GM23338 (cell line): ENCODE measurements around the gene ACO2. TPM values are rescaled to one million over a fixed set of nuclear protein-coding genes. Genes with fewer than 3 reads are reported as not detected.

Experiments used
- ATAC-seq: fragments of 200-7000 bp; cut with Tn5 transposase; 3 replicates; pipeline ENCODE4 v1.9.1; 2020
- DNase-seq: peaks from one replicate; pipeline ENCODE4 v3.0.0-alpha.2; 2015; ENCODE audit warnings: low spot score
- H2AFZ ChIP-seq: fragments of 200-600 bp; sonication (generic); 2 replicates; pipeline ENCODE4 v1.8.0; 2016; ENCODE audit warnings: antibody characterized with exemption, mild to moderate bottlenecking, moderate library complexity
- H3F3A ChIP-seq: fragments of 200-600 bp; sonication (generic); replicated peaks from 2 replicates; pipeline ENCODE4 v1.8.0; 2017; ENCODE audit warnings: antibody characterized with exemption, mixed run types, low read depth
- H3K27ac ChIP-seq: fragments of 200-600 bp; sonication (generic); 2 replicates; pipeline ENCODE4 v1.6.1; 2016; ENCODE audit warnings: low read depth
- H3K27me3 ChIP-seq: fragments of 200-600 bp; sonication (generic); 2 replicates; pipeline ENCODE4 v1.8.0; 2016; ENCODE audit warnings: mild to moderate bottlenecking, mixed run types, moderate library complexity; ENCODE audit not compliant: insufficient read depth
- H3K36me3 ChIP-seq: fragments of 200-600 bp; sonication (generic); 2 replicates; pipeline ENCODE4 v1.8.0; 2016; ENCODE audit warnings: mild to moderate bottlenecking; ENCODE audit not compliant: insufficient read depth
- H3K4me1 ChIP-seq: fragments of 200-600 bp; sonication (generic); 2 replicates; pipeline ENCODE4 v1.8.0; 2016; ENCODE audit warnings: mild to moderate bottlenecking, moderate library complexity; ENCODE audit not compliant: insufficient read depth
- H3K4me2 ChIP-seq: fragments of 200-600 bp; sonication (generic); 2 replicates; pipeline ENCODE4 v1.7.1; 2017; ENCODE audit warnings: mixed run types
- H3K4me3 ChIP-seq: fragments of 200-600 bp; sonication (generic); 2 replicates; pipeline ENCODE4 v1.6.1; 2016; ENCODE audit warnings: mixed run types
- H3K79me2 ChIP-seq: fragments of 200-600 bp; sonication (generic); replicated peaks from 2 replicates; pipeline ENCODE4 v1.8.0; 2017; ENCODE audit warnings: mild to moderate bottlenecking; ENCODE audit not compliant: insufficient read depth
- H3K9me2 ChIP-seq: fragments of 200-600 bp; sonication (generic); 2 replicates; pipeline ENCODE4 v1.8.0; 2017; ENCODE audit not compliant: insufficient read depth
- H4K20me1 ChIP-seq: fragments of 200-600 bp; sonication (generic); replicated peaks from 2 replicates; pipeline ENCODE4 v1.8.0; 2017; ENCODE audit warnings: mild to moderate bottlenecking; ENCODE audit not compliant: insufficient read depth
- H3K27ac Mint-ChIP-seq: 2 replicates; pipeline ENCODE4 v1.8.0; 2020; ENCODE audit warnings: inconsistent platforms, mild to moderate bottlenecking, moderate library complexity, mixed read lengths
- H3K27me3 Mint-ChIP-seq: 3 replicates; pipeline ENCODE4 v1.8.0; 2022; ENCODE audit warnings: low read depth, mild to moderate bottlenecking, moderate library complexity, mixed read lengths, inconsistent platforms; ENCODE audit not compliant: insufficient read depth, poor library complexity
- H3K36me3 Mint-ChIP-seq: 3 replicates; pipeline ENCODE4 v1.8.0; 2021; ENCODE audit warnings: low read depth, mild to moderate bottlenecking, inconsistent platforms, moderate library complexity, mixed read lengths
- H3K4me1 Mint-ChIP-seq: 3 replicates; pipeline ENCODE4 v1.8.0; 2020; ENCODE audit warnings: mild to moderate bottlenecking, inconsistent platforms, mixed read lengths
- H3K4me3 Mint-ChIP-seq: 3 replicates; pipeline ENCODE4 v1.8.0; 2021; ENCODE audit warnings: moderate library complexity, mild to moderate bottlenecking, inconsistent platforms, mixed read lengths
- H3K9me3 Mint-ChIP-seq: 3 replicates; pipeline ENCODE4 v1.8.0; 2020; ENCODE audit warnings: moderate library complexity, mild to moderate bottlenecking, inconsistent platforms, mixed read lengths
- CREB1 ChIP-seq: fragments of 250-450 bp; sonication (Bioruptor Pico); IDR thresholded peaks from 2 replicates; pipeline ENCODE4 v1.5.0; 2020; ENCODE audit warnings: low read depth, mild to moderate bottlenecking, moderate library complexity
- EZH2 ChIP-seq: fragments of 200-600 bp; sonication (generic); IDR thresholded peaks from one replicate; pipeline ENCODE4 v1.8.0; 2017; ENCODE audit warnings: antibody characterized with exemption, mild to moderate bottlenecking, low read depth; ENCODE audit not compliant: unreplicated experiment
- EZH2phosphoT487 ChIP-seq: fragments of 200-600 bp; sonication (generic); IDR thresholded peaks from one replicate; pipeline ENCODE4 v1.8.1; 2018; ENCODE audit warnings: antibody characterized with exemption; ENCODE audit not compliant: unreplicated experiment
- NANOG ChIP-seq: IDR thresholded peaks from 2 replicates; pipeline ENCODE4 v1.6.1; 2016; ENCODE audit warnings: antibody characterized with exemption, borderline replicate concordance
- POLR2AphosphoS5 ChIP-seq: IDR thresholded peaks from 2 replicates; pipeline ENCODE4 v1.6.1; 2016; ENCODE audit warnings: antibody characterized with exemption, low read depth
- ZNF331 ChIP-seq: fragments of 250-450 bp; sonication (Bioruptor Pico); IDR thresholded peaks from 2 replicates; pipeline ENCODE4 v1.5.0; 2020; ENCODE audit warnings: low read depth, mild to moderate bottlenecking, moderate library complexity
- polyA plus RNA-seq: library from polyadenylated mRNA; unstranded; fragments of >200 nt; fragmentation: Nextera tagmentation; extraction: Ambion mirVana; gene quantifications from 2 replicates; pipeline ENCODE4 v1.2.1, GENCODE V29; 2016
- total RNA-seq: library from RNA; depleted of rRNA; stranded (reverse); fragments of >200 nt; shearing (Covaris generic); gene quantifications from 2 replicates; pipeline ENCODE4 v1.2.3, GENCODE V29; 2014
- TF ChIP-seq, protein P1 (sequence below): fragments of 250-450 bp; sonication (Bioruptor Pico); IDR thresholded peaks from 2 replicates; pipeline ENCODE4 v1.5.0; 2020; ENCODE audit warnings: mild to moderate bottlenecking, moderate library complexity

ACO2 gene
- total and polyA plus RNA-seq, 2 experiments from 2014 or later = 36.2 to 79.7 TPM

- TF ChIP-seq, protein P1, sequence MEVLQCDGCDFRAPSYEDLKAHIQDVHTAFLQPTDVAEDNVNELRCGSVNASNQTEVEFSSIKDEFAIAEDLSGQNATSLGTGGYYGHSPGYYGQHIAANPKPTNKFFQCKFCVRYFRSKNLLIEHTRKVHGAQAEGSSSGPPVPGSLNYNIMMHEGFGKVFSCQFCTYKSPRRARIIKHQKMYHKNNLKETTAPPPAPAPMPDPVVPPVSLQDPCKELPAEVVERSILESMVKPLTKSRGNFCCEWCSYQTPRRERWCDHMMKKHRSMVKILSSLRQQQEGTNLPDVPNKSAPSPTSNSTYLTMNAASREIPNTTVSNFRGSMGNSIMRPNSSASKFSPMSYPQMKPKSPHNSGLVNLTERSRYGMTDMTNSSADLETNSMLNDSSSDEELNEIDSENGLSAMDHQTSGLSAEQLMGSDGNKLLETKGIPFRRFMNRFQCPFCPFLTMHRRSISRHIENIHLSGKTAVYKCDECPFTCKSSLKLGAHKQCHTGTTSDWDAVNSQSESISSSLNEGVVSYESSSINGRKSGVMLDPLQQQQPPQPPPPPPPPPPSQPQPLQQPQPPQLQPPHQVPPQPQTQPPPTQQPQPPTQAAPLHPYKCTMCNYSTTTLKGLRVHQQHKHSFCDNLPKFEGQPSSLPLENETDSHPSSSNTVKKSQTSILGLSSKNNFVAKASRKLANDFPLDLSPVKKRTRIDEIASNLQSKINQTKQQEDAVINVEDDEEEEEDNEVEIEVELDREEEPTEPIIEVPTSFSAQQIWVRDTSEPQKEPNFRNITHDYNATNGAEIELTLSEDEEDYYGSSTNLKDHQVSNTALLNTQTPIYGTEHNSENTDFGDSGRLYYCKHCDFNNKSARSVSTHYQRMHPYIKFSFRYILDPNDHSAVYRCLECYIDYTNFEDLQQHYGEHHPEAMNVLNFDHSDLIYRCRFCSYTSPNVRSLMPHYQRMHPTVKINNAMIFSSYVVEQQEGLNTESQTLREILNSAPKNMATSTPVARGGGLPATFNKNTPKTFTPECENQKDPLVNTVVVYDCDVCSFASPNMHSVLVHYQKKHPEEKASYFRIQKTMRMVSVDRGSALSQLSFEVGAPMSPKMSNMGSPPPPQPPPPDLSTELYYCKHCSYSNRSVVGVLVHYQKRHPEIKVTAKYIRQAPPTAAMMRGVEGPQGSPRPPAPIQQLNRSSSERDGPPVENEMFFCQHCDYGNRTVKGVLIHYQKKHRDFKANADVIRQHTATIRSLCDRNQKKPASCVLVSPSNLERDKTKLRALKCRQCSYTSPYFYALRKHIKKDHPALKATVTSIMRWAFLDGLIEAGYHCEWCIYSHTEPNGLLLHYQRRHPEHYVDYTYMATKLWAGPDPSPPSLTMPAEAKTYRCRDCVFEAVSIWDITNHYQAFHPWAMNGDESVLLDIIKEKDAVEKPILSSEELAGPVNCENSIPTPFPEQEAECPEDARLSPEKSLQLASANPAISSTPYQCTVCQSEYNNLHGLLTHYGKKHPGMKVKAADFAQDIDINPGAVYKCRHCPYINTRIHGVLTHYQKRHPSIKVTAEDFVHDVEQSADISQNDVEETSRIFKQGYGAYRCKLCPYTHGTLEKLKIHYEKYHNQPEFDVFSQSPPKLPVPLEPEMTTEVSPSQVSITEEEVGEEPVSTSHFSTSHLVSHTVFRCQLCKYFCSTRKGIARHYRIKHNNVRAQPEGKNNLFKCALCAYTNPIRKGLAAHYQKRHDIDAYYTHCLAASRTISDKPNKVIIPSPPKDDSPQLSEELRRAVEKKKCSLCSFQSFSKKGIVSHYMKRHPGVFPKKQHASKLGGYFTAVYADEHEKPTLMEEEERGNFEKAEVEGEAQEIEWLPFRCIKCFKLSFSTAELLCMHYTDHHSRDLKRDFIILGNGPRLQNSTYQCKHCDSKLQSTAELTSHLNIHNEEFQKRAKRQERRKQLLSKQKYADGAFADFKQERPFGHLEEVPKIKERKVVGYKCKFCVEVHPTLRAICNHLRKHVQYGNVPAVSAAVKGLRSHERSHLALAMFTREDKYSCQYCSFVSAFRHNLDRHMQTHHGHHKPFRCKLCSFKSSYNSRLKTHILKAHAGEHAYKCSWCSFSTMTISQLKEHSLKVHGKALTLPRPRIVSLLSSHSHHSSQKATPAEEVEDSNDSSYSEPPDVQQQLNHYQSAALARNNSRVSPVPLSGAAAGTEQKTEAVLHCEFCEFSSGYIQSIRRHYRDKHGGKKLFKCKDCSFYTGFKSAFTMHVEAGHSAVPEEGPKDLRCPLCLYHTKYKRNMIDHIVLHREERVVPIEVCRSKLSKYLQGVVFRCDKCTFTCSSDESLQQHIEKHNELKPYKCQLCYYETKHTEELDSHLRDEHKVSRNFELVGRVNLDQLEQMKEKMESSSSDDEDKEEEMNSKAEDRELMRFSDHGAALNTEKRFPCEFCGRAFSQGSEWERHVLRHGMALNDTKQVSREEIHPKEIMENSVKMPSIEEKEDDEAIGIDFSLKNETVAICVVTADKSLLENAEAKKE = no peak
These were observed 108.0 kb downstream of the ACO2 start (continued) for GRCh38 chr22:41576877-41577276.

DNA sequence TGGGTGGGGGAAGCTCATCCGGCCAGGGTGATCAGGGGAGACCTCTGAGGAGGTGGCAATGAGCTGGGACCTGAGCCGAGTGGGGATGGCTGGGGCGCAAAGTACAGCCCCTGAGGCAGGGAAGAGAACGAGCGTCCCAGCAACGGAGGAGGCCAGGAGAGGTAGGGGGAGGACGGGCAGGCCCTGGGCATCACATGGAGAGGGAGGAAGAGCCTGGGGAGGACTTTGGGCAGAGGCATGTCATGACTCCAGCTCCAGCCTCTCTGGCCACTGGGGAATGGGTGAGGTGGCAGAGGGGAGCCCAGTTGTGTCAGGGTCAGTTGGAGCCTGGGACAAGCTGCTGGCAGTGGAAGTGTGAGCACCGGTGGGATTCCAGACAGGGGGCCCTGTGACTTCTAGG is 109.2 kb downstream of the ACO2 start:
- peaks cover 3% of the 10 kb centered on the region; the same call in 1 of the 3 replicates for H3K4me1 Mint-ChIP-seq
- Histone ChIP-seq H3K36me3 (no peaks in the 10 kb centered on the region), H3K27ac (no peak overlapping the region), H3K9me2 (no peaks in the 10 kb centered on the region), H4K20me1 (no peaks in the 10 kb centered on the region; the same call in 1 of the 2 replicates), H3K4me2 (no peak overlapping the region), H3K4me1 (no peaks in the 10 kb centered on the region), H3K27me3 (no peaks in the 10 kb centered on the region), H3F3A (no peaks in the 10 kb centered on the region), H2AFZ (no peak overlapping the region), H3K79me2 (no peaks in the 10 kb centered on the region), H3K4me3 (no peak overlapping the region)
- peaks cover 5% of the 10 kb centered on the region; the same call in 2 of the 3 replicates for H3K36me3 Mint-ChIP-seq
- DNase-seq = no peak
- TF ChIP-seq EZH2 (no peak), ZNF331 (CRISPR knock-in tag) (no peak), NANOG (no peak), EZH2phosphoT487 (no peak), POLR2AphosphoS5 (no peak), CREB1 (CRISPR knock-in tag) (no peak)
- TF ChIP-seq, protein P1 = no peak
- no peak for ATAC-seq
- no peak overlapping the region for H3K4me3 Mint-ChIP-seq
- no peak overlapping the region for H3K27ac Mint-ChIP-seq
- H3K27me3 Mint-ChIP-seq = peaks cover 16% of the 10 kb centered on the region
- no peaks in the 10 kb centered on the region for H3K9me3 Mint-ChIP-seq
